Stimulated activated CD4-positive, alpha-beta T cell treated with anti-CD3 and anti-CD28 coated beads, Interleukin-4, amount 100 ng/mL, for 24 hours (primary cell): ENCODE data around the gene TM4SF20.
"Not testable (repeated sequence)": the region's sequence is repeated elsewhere in the genome, so short reads cannot be mapped to it uniquely, and the experiment has no call there.

ENCODE experiments used
- DNase-seq: peaks from one replicate; pipeline ENCODE4 v3.0.0-alpha.2; 2020

Gene TM4SF20

GRCh38 chr2:227398684-227399670 lies 19.9 kb upstream of the TM4SF20 start:
- DNase-seq: no peak

GRCh38 chr2:227397562-227397961 lies 18.5 kb upstream of the TM4SF20 start:
- DNase-seq: no peak

- no peak for DNase-seq
Measured at GRCh38 chr2:227395556-227395955, 16.4 kb upstream of the TM4SF20 start.

- DNase-seq: no peak
Measured at GRCh38 chr2:227394401-227394800, 15.3 kb upstream of the TM4SF20 start.

- DNase-seq: no peak
Measured at GRCh38 chr2:227390468-227391256, 11.6 kb upstream of the TM4SF20 start.

GRCh38 chr2:227389661-227390060 lies 10.6 kb upstream of the TM4SF20 start:
- DNase-seq: no peak

GRCh38 chr2:227389231-227389630 lies 10.1 kb upstream of the TM4SF20 start:
- DNase-seq: no peak

- no peak for DNase-seq
Measured at GRCh38 chr2:227388537-227389011, 9.5 kb upstream of the TM4SF20 start.

GRCh38 chr2:227387583-227387982 lies 8.5 kb upstream of the TM4SF20 start, which contains the start of gene SCYGR1:
TSS of gene SCYGR1 (minus strand) at chr2:227387949. CDS start at chr2:227387949, 0 bp downstream.
- not testable (repeated sequence) for DNase-seq

- no peak for DNase-seq
Measured at GRCh38 chr2:227386630-227387029, 7.5 kb upstream of the TM4SF20 start.

- DNase-seq: no peak
Measured at GRCh38 chr2:227383686-227384085, 4.6 kb upstream of the TM4SF20 start.

- peak; percentile 33 for DNase-seq
Measured at GRCh38 chr2:227382241-227382835, 3.2 kb upstream of the TM4SF20 start.

GRCh38 chr2:227378371-227378782 lies 729 bp downstream of the TM4SF20 start:
- DNase-seq: no peak

- DNase-seq: no peak
Measured at GRCh38 chr2:227377467-227378351, 1.4 kb downstream of the TM4SF20 start.

- no peak for DNase-seq
Measured at GRCh38 chr2:227376656-227377396, 2.3 kb downstream of the TM4SF20 start.

- peak; percentile 58 for DNase-seq
Measured at GRCh38 chr2:227374158-227374557, 4.9 kb downstream of the TM4SF20 start.

GRCh38 chr2:227373389-227373788 lies 5.7 kb downstream of the TM4SF20 start:
- DNase-seq: no peak

GRCh38 chr2:227370791-227371312 lies 8.3 kb downstream of the TM4SF20 start:
- DNase-seq: peak; percentile 17

GRCh38 chr2:227370092-227370491 lies 9.0 kb downstream of the TM4SF20 start:
- DNase-seq: no peak

GRCh38 chr2:227368574-227368973 lies 10.5 kb downstream of the TM4SF20 start:
- DNase-seq: no peak

GRCh38 chr2:227367427-227367795 lies 11.7 kb downstream of the TM4SF20 start:
- no peak for DNase-seq
